H1 (cell line): ENCODE measurements around the gene GREM2. TPM values are rescaled to one million over a fixed set of nuclear protein-coding genes. Genes with fewer than 3 reads are reported as not detected.

Experiments used
- CTCF ChIA-PET: fragments of 300-600 bp; sonication (Branson Sonifier 250); formaldehyde crosslinking; loops from one replicate; lab custom pipeline; 2021; ENCODE audit not compliant: partially characterized antibody; lab: Charles Lee
- POLR2A ChIA-PET: fragments of 300-600 bp; sonication (Branson Sonifier 250); formaldehyde crosslinking; loops from one replicate; lab custom pipeline; 2021; ENCODE audit warnings: inconsistent platforms; ENCODE audit not compliant: partially characterized antibody; lab: Charles Lee
- DNase-seq, 2 experiments: peaks; one replicate each; pipeline versions ENCODE4 v3.0.0 to v3.0.0-alpha.2; 2010 to 2022; ENCODE audit warnings: low spot score in 2 of 2, low read depth in 1 of 2, mixed read lengths in 1 of 2
- FAIRE-seq: peaks from 2 replicates; lab custom pipeline; 2011; peaks lifted over from hg19 to GRCh38; lab: Jason Lieb, UNC
- H2AFZ ChIP-seq: 2 replicates; pipeline ENCODE4 v1.8.1; 2012; ENCODE audit warnings: low read length, inconsistent platforms
- H2AK5ac ChIP-seq: 2 replicates; pipeline ENCODE4 v1.6.1; 2013; ENCODE audit warnings: low read depth, low read length
- H2BK120ac ChIP-seq: replicated peaks from 2 replicates; pipeline ENCODE3; 2013; ENCODE audit warnings: low read depth, low read length, inconsistent platforms
- H2BK12ac ChIP-seq: 2 replicates; pipeline ENCODE4 v1.6.1; 2013; ENCODE audit warnings: low read depth, low read length
- H2BK15ac ChIP-seq: 2 replicates; pipeline ENCODE4 v1.6.1; 2013; ENCODE audit warnings: low read length
- H2BK20ac ChIP-seq: 2 replicates; pipeline ENCODE4 v1.6.1; 2013; ENCODE audit warnings: low read length
- H2BK5ac ChIP-seq: 2 replicates; pipeline ENCODE4 v1.6.1; 2013; ENCODE audit warnings: low read depth, low read length
- H3K14ac ChIP-seq: 2 replicates; pipeline ENCODE4 v1.6.1; 2013; ENCODE audit warnings: inconsistent platforms; ENCODE audit not compliant: insufficient read length
- H3K18ac ChIP-seq: 2 replicates; pipeline ENCODE4 v1.6.1; 2013; ENCODE audit warnings: low read length; ENCODE audit errors: extremely low read depth
- H3K23ac ChIP-seq: 2 replicates; pipeline ENCODE4 v1.6.1; 2013; ENCODE audit warnings: inconsistent platforms; ENCODE audit not compliant: insufficient read length
- H3K23me2 ChIP-seq: 2 replicates; pipeline ENCODE4 v1.6.1; 2013; ENCODE audit warnings: low read depth, low read length
- H3K27ac ChIP-seq: 2 replicates; pipeline ENCODE4 v1.6.1; 2011; ENCODE audit warnings: low read depth, low read length, inconsistent platforms
- H3K27me3 ChIP-seq, 4 experiments: replicated peaks in 1 of 4; 1 replicate in 1 of 4; 2 replicates in 3 of 4; pipeline versions ENCODE4 v1.6.1 to v1.8.1; 2011 to 2013; ENCODE audit warnings: low read length in 3 of 4, mild to moderate bottlenecking in 3 of 4, inconsistent platforms in 2 of 4, mixed read lengths in 2 of 4, moderate library complexity in 1 of 4; ENCODE audit not compliant: control insufficient read depth in 3 of 4, insufficient read depth in 3 of 4; ENCODE audit errors: extremely low read depth in 1 of 4
- H3K36me3 ChIP-seq, 4 experiments: 2 replicates each; pipeline versions ENCODE4 v1.6.1 to v1.8.1; 2011 to 2013; ENCODE audit warnings: mild to moderate bottlenecking in 4 of 4, low read length in 3 of 4, moderate library complexity in 2 of 4, control low read depth in 1 of 4, inconsistent platforms in 1 of 4; ENCODE audit not compliant: insufficient read depth in 4 of 4, control insufficient read depth in 2 of 4
- H3K4ac ChIP-seq: replicated peaks from 2 replicates; pipeline ENCODE3; 2013; ENCODE audit warnings: low read length, low read depth, mixed read lengths, inconsistent platforms; ENCODE audit not compliant: insufficient read length
- H3K4me1 ChIP-seq, 4 experiments: replicated peaks in 1 of 4; 1 replicate in 1 of 4; 2 replicates in 3 of 4; pipeline versions ENCODE4 v1.6.1 to v1.8.1; 2011 to 2013; ENCODE audit warnings: low read length in 3 of 4, inconsistent platforms in 2 of 4, mixed read lengths in 1 of 4; ENCODE audit not compliant: insufficient read depth in 4 of 4, control insufficient read depth in 3 of 4
- H3K4me2 ChIP-seq, 2 experiments: 2 replicates each; pipeline versions ENCODE4 v1.6.1 to v1.8.1; 2011 to 2013; ENCODE audit warnings: low read depth in 2 of 2, low read length in 2 of 2, control low read depth in 1 of 2, inconsistent platforms in 1 of 2, mild to moderate bottlenecking in 1 of 2; ENCODE audit not compliant: insufficient read depth in 1 of 2
- H3K4me3 ChIP-seq, 4 experiments: fragments of 200-600, 300-600 bp in 1 of 4; sonication (generic), shearing (Covaris generic), sonication (Bioruptor Twin) in 1 of 4; 2 replicates each; pipeline versions ENCODE4 v1.5.1 to v1.8.1; 2011 to 2016; ENCODE audit warnings: low read length in 4 of 4, low read depth in 3 of 4, control low read depth in 2 of 4, inconsistent platforms in 2 of 4, mild to moderate bottlenecking in 2 of 4, mixed read lengths in 1 of 4, moderate library complexity in 1 of 4; ENCODE audit not compliant: insufficient read depth in 2 of 4; ENCODE audit errors: extremely low read depth in 1 of 4
- H3K56ac ChIP-seq: replicated peaks from 2 replicates; pipeline ENCODE3; 2013; ENCODE audit warnings: low read depth, mild to moderate bottlenecking, mixed read lengths, low read length, inconsistent platforms; ENCODE audit not compliant: insufficient read length
- H3K79me1 ChIP-seq: 2 replicates; pipeline ENCODE4 v1.6.1; 2013; ENCODE audit warnings: low read depth, low read length, control low read depth
- H3K79me2 ChIP-seq, 2 experiments: 2 replicates each; pipeline versions ENCODE4 v1.6.1 to v1.8.1; 2012 to 2013; ENCODE audit warnings: low read length in 2 of 2, mild to moderate bottlenecking in 2 of 2, inconsistent platforms in 1 of 2; ENCODE audit not compliant: insufficient read depth in 2 of 2, control insufficient read depth in 1 of 2
- H3K9ac ChIP-seq, 4 experiments: replicated peaks in 1 of 4; 1 replicate in 1 of 4; 2 replicates in 3 of 4; pipeline versions ENCODE4 v1.6.1 to v1.8.1; 2011 to 2013; ENCODE audit warnings: low read depth in 3 of 4, low read length in 3 of 4, control low read depth in 2 of 4, mild to moderate bottlenecking in 2 of 4, moderate library complexity in 2 of 4, inconsistent platforms in 1 of 4; ENCODE audit errors: extremely low read depth in 1 of 4
- H3K9me3 ChIP-seq, 2 experiments: 2 replicates each; pipeline versions ENCODE4 v1.6.1 to v1.8.1; 2012 to 2013; ENCODE audit warnings: mild to moderate bottlenecking in 2 of 2, moderate library complexity in 2 of 2, control low read depth in 1 of 2, inconsistent platforms in 1 of 2, low read depth in 1 of 2, low read length in 1 of 2, mixed read lengths in 1 of 2; ENCODE audit not compliant: insufficient read depth in 2 of 2
- H4K20me1 ChIP-seq, 2 experiments: replicated peaks in 1 of 2; 2 replicates each; pipeline versions ENCODE3 to v1.8.1; 2011 to 2013; ENCODE audit warnings: inconsistent platforms in 2 of 2, low read length in 2 of 2, mild to moderate bottlenecking in 1 of 2; ENCODE audit not compliant: insufficient read depth in 2 of 2, control insufficient read depth in 1 of 2
- H4K5ac ChIP-seq: 2 replicates; pipeline ENCODE4 v1.6.1; 2013; ENCODE audit warnings: low read length, low read depth, mixed read lengths, inconsistent platforms; ENCODE audit not compliant: insufficient read length
- H4K8ac ChIP-seq: 2 replicates; pipeline ENCODE4 v1.8.0; 2013; ENCODE audit warnings: mild to moderate bottlenecking, moderate library complexity, low read length, inconsistent platforms; ENCODE audit not compliant: insufficient read depth; ENCODE audit errors: extremely low read depth
- H4K91ac ChIP-seq: replicated peaks from 2 replicates; pipeline ENCODE3; 2013; ENCODE audit warnings: low read length, mixed read lengths, inconsistent platforms; ENCODE audit not compliant: insufficient read length
- EGR1 ChIP-seq: IDR thresholded peaks from 2 replicates; pipeline ENCODE4 v1.6.1; 2011; ENCODE audit warnings: low read depth, low read length, borderline replicate concordance
- YY1 ChIP-seq: IDR thresholded peaks from 2 replicates; pipeline ENCODE4 v1.6.1; 2011; ENCODE audit warnings: low read depth, mild to moderate bottlenecking, low read length
- WGBS, 2 experiments: shearing (Covaris generic) in 1 of 2; methylation state at CpG; one replicate each; pipeline versions ENCODE4 v1.1.6 to v1.1.7; 2013 to 2015; ENCODE audit warnings: low lambda C conversion rate in 2 of 2, mixed read lengths in 2 of 2, inconsistent platforms in 1 of 2, low coverage in 1 of 2, missing lambda C conversion rate in 1 of 2; ENCODE audit not compliant: insufficient replicate concordance in 2 of 2, insufficient coverage in 1 of 2, insufficient read length in 1 of 2; ENCODE audit errors: extremely low coverage in 1 of 2, missing lambda C conversion rate in 1 of 2; 5-methylcytosine and 5-hydroxymethylcytosine counted together
- polyA plus RNA-seq, 7 experiments: library from polyadenylated mRNA; depleted of rRNA in 3 of 7; stranded (reverse) in 5 of 7; unstranded in 2 of 7; fragments of >200 nt in 5 of 7; fragments of 200-250 nt in 2 of 7; gene quantifications; 1 replicate in 5 of 7; 2 replicates in 1 of 7; 4 replicates in 1 of 7; pipeline versions ENCODE4 v1.2.1 to v1.2.3, GENCODE V29; 2011 to 2013; ENCODE audit warnings: missing spikeins in 2 of 7, mixed read lengths in 2 of 7
- total RNA-seq: library from RNA; stranded (reverse); fragmentation: NEBNext Ultra II Directional; extraction: Animal tissue kit (Norgen Biotek cat#: 25700); gene quantifications from 2 replicates; pipeline ENCODE4 v1.2.1, GENCODE V29; 2021

The GREM2 gene
- total and polyA plus RNA-seq, 2 of the 8 experiments (the other 6 are each of a cell fraction or from before 2014, with no cell fraction given), result 0.05 TPM; not detected in 1

DNA sequence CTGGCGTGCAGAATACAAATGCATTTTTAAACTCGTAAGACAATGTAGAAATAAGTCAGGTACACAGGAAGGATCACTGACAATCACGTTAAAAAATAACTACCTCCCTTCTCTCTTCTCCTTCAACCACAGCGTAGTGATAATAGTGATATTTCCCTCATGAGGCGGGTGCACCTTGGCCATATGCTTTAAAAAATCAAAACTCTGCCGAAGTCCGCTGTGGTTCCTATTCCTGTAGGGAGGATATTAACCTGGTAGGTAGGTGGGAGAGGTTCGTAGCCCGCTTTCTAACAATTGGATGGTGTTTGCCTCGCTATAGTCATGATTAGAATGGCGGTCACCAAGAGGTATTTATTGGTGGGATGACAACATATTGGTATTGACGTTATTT, 732 bp downstream of the GREM2 start:
- Histone ChIP-seq H3K14ac (no peak overlapping the region), H3K4ac (no peak overlapping the region), H3K79me1 (no peaks in the 10 kb centered on the region), H2BK20ac (no peak overlapping the region), H3K36me3 (no peaks in the 10 kb centered on the region), H3K9me3 (no peaks in the 10 kb centered on the region), H3K4me2 (peak overlapping the region; percentile 84 to 95), H3K18ac (no peak overlapping the region), H3K27ac (no peak overlapping the region), H3K79me2 (no peaks in the 10 kb centered on the region), H2BK120ac (no peak overlapping the region), H3K56ac (no peak overlapping the region), H2BK12ac (no peak overlapping the region), H4K91ac (no peak overlapping the region), H3K4me3 (peak overlapping the region; percentile 52 to 74 (median 65); a peak in 7 of 8 replicates), H3K4me1 (peaks cover 0 to 14% (median 4%) of the 10 kb centered on the region in 4 experiments; a peak in 4 of 7 replicates), H4K20me1 (no peaks in the 10 kb centered on the region), H2BK5ac (no peak overlapping the region), H4K5ac (no peak overlapping the region), H3K9ac (no peak overlapping the region), H3K23ac (no peak overlapping the region), H3K27me3 (peaks cover 0 to 13% (median 5%) of the 10 kb centered on the region in 4 experiments; a peak in 4 of 7 replicates), H3K23me2 (peaks cover 5% of the 10 kb centered on the region; the same call in 1 of the 2 replicates), H2AK5ac (no peak overlapping the region), H4K8ac (no peak overlapping the region), H2BK15ac (no peak overlapping the region), H2AFZ (peak overlapping the region; percentile 95; the same call in 1 of the 2 replicates)
- DNase-seq (no peak), FAIRE-seq (no peak)
- ChIA-PET POLR2A (no interaction called here), CTCF (interaction anchor here (1.1 to 1.3 kb wide), 3 partner anchors 11 to 13 kb away, joined by 3 to 5 read pairs (median 3); no protein-coding TSS in a partner anchor)
- peak; percentile 64; the same call in 1 of the 2 replicates for TF ChIP-seq YY1
- no peak for TF ChIP-seq EGR1
- WGBS, 2 experiments, result 50% methylated on average over 12 of the region's 12 CpGs; no CpG with 5 or more reads in 1 of the 2 experiments
